ENCODE data around the gene ZMIZ1. TPM values are rescaled to one million over a fixed set of nuclear protein-coding genes. Genes with fewer than 3 reads are reported as not detected.

Gene ZMIZ1
- total RNA-seq, 1 experiment from 2014 or later = 22.8 TPM

DNA sequence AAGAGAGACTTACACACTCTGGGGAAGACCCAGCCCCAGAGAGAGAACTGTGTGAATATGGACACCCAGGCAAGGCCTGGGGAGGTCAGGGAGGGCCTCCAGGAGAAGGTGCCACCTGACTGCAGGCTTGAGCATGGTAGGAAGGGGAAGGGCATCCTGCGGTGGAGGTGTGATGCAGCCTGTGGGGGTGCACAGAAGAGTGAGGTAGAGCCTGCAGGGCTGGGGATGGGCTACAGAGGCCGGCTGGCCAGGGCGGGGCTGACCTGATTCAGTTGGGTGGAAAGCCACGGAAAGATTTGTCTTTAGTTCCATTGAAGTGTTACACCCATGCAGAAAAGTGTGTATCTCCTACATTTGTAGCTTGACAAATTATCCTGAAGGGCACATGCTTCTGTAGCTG is 47.6 kb downstream of the ZMIZ1 start:
- no peak for DNase-seq (ENCODE audit: low read depth)

DNA sequence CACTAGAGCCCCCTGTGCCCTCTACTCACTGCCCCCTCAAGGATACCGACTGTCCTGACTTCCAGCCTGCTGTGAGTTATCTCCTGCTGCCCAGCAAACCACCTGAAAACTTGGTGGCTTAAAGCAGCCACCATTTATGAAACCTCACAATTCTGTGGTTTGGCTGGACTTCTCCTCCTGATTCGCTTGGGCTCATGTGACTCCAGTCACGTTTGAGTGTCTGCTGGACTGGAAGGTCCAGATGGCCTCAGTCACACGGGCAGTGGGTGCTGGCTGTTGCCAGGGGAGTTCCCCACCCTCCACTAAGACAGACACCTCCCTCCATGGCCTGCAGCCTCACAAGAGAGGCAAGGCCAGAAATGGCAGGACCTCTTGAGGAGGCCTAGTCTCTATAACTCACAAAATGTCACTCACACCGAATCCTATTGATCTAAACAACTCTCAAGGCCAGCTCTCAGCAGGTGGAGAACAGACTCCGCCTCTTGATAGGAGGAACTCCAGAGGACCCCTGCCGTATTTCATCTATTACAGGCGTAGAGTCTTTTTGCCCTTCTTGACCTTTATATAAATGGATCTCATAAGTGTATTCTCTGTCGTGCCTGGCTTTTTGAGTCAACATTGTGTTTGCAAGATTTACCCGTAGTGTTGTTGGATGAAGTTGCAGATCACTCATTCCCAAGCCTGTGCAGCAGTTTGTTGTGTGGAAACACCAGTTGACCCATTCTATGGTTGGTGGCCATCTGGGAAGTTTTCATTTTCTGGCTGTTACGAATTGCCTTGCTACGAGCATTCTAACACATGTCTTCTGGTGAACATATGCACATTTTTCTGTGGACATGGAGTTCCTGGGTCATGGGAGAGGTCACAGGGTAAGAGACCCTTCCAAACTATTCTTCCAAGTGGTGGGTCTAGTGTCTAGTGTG is 48.3 kb downstream of the ZMIZ1 start:
- DNase-seq (ENCODE audit: low read depth) = no peak

DNA sequence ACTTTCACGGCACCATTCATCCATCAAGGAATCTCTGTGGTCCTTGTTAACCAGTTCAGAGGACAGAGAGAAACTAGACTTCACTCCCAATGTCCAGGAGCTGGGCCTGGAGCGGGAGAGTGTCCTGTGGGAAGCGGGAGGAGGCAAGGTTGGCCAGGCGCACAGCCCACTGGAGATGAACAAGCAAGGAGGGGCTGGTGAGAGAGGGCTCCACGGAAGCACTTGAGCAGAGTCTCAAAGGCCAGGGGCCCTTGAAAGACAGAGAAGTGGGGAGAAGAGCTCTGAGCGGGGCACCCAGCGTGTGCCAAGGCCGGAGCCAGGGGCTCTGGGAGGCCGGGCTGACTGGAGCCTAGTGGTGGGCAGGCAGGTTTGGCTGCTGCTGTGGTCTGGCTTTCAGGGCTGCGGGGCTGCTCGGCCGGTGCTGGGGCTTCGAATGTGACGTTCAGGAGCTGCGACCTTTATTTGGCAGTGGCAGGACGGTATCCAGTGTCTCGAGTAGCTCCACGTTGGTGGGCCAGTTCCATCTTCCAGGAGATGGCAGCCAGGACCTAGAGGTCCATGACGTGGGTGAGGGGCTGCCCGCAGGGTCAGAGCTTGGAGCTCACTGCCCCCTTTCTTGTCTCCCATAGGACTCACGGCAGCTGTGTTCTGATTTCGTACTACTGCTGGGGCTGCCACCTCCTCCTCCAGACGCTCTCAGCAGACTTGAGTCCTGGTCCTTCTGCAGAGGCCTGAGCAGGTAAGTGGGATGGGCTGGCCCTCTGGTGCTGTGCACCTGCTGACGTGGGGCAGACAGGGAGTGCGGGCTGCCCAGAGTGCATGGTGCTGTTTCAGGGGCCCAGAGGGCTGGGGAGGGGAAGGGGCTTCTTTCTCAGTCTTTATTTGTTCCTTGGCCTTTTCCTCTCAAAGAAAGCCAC is 49.8 kb downstream of the ZMIZ1 start:
- DNase-seq (ENCODE audit: low read depth) = no peak

DNA sequence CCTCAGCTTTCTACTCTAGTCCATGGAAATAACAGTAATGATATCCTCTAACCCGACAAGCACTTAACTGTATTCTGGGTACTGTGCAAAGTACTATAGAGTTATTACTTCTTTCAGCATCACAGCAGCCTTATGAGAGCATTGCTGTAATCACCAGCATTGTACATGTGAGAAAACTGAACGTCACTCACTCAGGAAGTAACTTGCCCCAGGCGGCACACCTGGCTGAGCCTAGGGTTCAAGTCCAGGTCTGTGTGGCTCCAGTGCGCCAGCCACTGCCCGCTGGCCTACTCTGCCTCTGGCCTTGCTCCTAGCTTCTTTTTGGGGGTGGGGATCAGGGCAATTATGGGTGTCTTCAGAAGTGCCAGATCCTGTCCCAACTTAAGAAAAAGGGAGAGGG is 50.5 kb downstream of the ZMIZ1 start:
- DNase-seq (ENCODE audit: low read depth) = no peak

DNA sequence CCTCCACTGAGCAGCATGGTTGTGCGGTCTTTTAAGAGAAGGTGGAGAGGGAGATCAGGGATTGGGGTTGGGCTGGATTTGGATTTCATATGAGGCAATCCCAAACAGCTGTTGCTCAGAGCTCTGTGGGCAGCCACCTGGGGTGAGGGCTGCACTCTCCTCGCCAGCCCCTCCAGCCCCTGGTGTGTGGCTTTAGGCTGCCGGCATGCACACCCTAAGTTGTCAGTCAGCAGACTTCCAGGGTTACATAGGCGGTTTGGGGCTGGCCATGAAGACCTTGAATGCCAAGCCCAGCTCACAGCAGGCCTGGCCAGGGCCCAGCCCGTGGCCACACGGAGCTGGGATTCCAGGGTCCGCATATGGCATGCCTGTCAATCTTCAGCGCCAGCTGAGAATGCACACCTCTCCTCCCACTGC is 54.8 kb downstream of the ZMIZ1 start:
- DNase-seq (ENCODE audit: low read depth) = no peak

DNA sequence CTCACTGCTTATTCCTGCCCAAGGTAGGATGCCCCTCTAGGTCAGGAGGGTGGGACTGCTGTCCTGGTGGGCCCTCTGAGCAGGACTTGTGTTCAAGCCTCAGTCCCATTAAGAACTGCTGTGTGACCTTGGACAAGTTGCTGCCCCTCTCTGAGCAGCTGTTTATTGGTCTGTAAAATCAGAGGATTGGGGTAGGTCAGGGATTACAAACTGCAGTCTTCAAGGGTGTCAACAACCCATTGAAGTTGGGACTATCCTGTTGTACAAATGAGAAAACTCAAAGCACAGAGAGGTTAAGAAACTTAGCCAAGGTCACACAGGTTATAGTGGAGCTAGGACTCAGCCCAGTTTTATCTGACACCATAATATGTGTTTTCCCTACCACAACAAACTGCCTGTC is 55.3 kb downstream of the ZMIZ1 start:
- DNase-seq (ENCODE audit: low read depth) = no peak

DNA sequence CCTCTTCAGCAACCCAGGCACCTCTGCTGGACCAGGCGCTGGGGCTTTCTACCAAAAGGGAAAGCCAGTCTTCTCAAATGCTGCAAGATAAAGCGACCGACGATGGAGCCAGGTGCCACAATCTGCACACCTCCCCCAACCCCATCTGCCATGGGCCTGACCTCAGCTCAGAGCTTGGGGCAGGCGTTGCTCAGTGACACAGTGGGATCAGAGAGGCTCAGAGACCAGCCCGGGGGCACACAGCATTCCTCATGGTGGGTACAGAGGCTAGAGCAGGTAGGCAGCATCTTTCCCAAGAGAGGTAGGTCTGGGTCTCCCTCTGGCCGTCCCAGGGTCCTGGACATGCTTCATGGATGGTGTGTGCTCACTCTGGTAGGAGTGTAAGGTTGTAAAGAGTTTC is 56.3 kb downstream of the ZMIZ1 start:
- DNase-seq (ENCODE audit: low read depth) = no peak

DNA sequence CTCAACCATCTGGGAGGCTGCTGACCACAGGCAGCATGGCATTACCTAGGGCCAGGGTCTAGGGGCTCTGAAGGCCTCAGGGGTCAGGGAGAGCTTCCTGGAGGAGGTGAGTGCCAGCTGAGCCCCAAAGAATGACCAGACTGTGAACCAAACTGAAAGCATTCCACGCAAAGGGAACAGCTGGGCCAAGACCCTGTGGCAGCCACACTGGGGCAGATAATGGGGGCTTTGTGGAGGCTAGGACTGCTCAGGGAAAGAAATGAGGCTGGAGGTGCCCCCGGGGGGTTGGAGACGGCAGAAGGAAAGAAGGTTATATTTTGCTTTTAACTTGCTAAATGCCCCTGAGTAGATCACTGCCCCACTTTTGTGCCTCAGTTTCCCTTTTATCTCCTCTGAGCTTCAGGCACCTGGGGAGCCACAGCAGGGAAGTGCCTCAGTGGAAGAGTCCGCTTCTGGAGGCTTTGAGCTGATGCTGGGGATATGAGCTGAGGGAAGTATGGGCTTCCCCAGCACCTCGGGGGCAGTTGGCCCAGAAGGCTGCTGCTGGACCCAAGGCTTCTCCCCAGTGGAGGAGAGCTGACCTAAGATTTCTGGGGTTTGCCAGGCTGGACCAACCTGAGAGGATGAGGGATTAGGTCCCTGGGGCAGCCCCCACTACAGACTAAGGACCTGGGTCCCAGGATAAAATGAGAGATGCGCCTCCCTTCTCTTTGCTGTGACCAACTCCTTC is 57.8 kb downstream of the ZMIZ1 start:
- no peak for DNase-seq (ENCODE audit: low read depth)

DNA sequence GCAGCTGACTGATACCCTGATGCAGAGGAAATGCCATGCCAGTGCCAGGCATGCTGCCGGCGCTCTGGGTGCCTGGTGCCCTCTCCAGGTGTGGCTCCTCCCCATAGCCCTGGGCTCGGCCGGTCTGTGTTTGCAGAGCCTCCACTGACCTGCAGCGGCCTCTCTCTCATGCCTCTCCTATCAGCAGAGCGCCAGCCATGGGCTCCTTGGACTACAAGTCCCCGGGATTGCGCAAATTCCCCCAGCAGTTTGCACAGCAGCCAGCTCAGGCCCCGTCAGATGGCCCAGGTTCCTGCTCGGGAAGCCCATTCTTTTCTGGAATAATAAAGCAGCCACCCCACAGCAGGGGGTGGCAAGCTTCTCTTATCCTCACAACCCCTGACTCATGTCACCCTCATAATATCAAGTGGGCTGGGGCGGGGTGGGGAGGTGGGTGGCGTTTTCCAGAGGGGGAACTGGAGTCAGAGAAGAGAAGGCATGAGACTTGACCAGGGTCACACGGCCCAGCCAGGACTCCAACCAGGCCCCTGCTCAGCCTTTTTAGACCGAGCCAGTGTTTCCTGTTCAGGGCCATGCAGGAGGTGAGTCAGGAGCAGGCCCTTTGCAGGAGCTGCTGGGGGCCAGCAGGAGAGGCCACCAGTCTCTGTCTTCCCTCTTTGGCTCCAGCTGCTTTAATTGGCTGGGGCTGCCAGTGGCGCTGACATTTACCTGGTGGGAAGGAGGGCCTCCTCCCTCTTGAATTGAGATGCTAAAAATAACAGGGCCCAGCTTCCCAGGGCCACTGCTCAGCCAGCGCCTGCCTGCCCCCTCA is 58.6 kb downstream of the ZMIZ1 start:
- DNase-seq (ENCODE audit: low read depth) = peak; percentile 95

DNA sequence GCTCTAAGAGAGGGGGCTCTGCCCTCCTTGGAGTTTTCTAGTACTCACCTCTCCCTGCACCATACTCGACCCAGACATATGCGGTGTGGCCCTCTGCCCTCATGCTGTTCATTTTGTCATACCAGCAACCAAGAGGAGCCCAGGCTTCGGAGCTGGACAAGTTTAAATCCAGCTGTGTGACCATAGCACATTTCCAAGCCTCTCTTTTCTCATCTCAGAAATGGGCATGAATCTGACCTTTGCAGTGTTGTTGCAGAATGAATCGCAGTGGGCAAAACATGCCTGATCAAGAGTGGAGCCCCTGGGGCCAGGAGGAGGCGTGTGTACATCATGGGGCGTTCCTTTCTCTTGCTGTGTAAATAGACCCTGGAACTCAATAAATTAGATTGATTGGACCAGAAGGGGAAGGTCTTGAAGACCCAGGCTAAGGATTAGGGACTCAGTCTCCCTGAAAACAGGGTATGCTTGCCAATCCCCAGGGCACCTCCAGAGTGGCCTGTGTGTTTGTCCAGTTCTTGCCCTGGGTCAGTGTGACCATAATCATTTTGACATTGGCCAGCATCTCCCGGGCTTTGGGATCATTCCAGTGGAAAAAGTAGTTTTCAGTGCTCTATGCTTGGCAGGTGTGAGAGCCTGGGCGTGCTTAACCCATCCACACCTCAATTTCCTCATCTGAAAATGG is 59.6 kb downstream of the ZMIZ1 start:
- DNase-seq (ENCODE audit: low read depth) = no peak

DNA sequence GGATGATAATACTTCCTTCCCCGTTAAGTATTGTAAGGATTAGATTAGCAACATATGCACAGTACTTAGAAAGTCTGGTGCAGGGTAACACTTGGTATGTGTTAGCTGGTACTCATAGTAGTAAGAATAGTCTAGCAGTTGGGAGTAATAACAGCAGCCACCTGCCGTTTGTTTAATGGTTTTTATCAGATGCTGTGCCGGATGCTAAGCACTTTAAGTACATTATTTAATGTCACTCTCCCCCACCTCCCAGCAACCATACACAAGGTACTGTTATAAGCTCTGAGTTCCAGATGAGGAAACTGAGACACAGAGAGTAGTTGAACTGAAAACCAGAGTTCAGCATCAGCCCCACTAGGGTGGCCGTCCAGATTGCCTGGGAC is 60.1 kb downstream of the ZMIZ1 start:
- DNase-seq (ENCODE audit: low read depth) = no peak

DNA sequence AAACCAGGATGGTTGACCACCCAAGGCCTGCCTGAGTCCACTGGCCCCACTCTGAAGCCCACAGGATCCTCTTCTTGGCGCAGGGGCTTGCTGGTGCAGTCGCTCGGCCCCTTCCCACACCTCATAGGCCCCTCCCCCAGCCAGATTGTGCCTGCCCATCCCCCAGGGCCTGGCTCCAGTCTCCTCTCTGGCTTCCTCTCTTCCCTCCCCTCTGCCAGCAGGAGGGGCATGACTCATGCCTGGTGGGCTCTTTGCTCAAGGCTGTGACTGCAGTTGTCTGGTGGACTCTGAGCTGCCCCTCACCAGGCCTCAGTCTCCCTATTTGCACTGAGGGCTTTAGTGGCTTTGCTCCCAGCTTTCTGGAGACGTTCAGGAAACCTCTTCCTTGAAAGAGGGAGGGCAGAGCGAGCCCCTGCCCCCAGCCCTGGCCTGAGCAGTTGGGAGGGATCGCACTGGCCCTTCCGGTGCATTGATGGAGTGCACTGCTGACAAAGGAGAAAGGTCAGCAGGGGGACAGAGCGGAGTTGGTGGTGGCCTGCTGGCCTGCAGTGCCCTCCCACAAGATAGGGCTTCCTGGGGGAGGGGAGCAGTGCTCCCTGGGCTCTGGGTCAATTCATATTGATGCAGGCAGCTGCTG is 60.7 kb downstream of the ZMIZ1 start:
- peak; percentile 68 for DNase-seq (ENCODE audit: low read depth)

DNA sequence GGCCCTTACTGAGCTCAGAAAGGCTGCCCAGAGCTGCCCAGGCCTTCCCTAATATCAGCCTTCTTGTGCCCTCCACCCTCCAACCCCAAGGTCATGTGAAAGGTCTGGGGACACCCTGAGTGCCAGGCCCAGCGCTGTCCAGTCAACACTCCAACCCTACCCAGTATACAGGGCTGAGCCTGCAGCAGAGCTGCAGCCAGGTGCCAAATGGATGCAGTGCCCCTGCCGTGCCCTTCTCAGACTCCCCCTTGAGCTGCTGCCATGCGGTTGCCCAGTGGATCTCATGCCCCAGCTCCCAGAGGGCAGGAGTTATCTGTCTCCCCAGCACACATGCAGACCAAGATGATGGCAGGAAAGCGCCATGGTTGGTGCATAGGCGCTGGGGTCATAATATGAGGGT is 61.5 kb downstream of the ZMIZ1 start:
- no peak for DNase-seq (ENCODE audit: low read depth)

DNA sequence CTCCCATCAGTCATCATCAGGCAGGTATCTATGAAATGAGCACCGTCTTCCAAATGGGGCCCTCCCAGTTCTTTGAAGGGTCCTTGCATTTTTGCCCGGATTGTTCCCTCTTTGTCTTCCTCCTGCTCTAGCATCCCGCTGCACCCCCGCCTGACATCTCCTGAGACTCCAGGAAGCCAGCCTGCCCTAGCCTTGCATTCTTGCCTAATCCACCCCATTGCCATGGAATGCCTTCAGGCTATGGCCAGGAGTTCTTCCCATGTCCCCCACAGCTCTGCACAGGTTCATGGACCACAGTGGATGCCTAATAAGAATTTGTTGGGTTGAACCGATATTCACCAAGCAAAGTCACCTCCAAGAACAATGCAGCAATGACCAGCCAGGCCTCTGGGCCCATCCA is 62.1 kb downstream of the ZMIZ1 start:
- no peak for DNase-seq (ENCODE audit: low read depth)

DNA sequence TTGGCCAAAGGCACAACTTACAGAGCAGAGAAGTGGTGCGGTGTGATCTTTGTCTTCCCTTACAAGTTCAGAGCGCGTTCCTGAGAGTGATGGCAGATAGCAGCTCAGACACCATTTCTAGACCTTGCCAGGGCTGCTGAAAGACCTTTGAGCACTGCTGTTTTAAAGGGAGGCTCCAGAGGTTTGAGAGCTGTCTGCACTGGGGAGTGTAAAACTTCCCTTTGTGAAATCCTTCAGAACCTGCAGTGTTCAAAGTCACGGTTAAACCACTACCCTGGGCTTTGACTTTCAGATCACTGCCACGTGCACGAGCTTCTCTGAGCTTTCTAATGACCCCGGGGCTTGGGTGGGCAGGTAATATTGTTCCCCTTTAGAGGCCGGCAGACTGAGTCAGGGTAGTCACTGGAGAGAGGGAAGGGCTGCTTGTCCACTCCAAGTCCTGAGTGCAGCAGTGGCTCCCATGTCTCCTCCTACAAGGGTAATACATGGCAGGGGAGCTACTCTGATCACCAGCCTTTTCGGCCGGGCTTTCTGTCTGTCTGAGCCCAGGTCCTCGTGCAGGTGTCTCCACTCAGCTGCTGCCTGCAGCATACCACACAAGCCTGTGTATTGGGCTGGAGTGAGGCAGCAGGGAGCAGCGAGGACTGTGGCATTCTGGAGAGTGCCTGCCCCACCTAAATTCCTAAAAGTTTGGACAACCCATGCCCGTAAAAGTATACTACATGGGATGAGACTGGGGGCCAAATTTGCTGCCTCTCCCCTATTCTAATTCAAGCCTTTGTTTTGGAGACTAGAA is 63.3 kb downstream of the ZMIZ1 start:
- no peak for DNase-seq (ENCODE audit: low read depth)

DNA sequence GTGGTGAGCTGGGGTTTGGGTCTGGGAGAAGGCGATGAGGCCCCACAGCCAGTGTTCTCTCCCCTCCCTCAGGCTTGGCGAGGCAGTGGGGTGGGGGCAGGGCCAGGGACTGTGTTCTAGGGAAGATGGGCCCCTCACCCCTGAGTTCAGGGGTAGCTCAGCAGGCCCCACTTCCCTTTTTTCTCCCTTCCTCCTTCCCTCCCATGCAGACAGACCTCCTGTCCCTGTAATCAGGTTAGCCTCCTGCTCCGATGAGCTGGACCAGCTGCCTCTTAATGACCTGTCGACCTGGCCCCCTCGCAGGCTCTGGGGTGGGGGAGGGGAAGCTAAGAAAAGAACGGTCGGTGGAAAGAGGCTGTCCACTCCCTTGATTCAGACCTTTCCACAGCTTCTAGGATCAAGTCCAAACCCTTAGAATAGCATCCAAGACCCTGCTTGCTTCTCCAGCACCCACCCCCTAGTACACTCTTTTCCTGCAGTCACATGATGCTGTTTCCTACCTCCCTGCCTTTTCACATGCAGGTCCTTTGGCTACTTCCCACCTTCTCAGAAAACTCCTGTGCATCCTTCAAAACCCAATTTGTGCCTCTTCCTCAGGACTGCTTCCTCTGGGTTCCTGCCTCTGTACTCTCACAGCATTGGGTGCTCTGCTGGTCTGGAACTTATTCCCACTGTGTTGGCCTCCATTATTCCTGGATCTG is 64.1 kb downstream of the ZMIZ1 start:
- no peak for DNase-seq (ENCODE audit: low read depth)

DNA sequence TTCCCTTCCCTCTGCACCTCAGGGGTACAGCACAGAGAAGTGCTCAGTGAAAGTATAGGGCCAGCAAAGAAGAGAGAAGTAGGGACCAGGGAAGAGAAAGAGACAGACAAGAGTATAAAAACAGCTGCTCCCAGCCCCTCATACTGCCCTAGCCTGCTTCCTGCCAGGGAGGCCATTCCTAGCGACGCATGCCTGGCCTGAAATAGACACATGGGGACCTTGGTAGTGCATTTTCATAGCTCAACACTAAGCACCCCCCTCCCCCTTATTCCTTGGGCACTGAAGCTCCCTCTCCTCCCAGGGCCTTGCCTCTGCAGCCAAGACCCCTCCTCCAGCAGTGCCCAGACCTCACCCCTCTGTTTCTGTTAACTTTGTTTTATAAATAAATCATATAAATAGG is 64.7 kb downstream of the ZMIZ1 start:
- DNase-seq (ENCODE audit: low read depth) = no peak

DNA sequence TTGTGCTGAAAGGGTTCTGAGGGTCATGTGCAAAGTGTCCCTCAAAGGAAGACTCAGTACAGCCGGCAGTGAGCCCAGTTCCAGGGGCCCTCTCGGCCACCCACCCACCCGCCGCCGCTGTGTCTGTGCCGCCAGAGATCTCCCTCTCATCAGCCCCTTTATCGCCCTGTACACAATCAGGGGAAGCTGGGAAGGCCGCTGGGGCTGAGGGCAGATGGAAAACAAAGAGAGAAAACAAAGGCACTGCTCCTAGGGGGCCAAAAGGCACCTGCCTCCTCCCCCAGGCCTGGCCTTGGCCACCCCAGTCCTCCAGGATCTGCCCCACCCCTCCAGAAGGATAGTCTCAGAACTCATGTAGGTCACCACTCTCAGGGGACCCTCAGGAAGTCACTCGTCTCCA is 67.0 kb downstream of the ZMIZ1 start:
- DNase-seq (ENCODE audit: low read depth) = no peak
